HepG2 (cell line): ENCODE data around the gene ATAD3C. TPM values are rescaled to one million over a fixed set of nuclear protein-coding genes. Genes with fewer than 3 reads are reported as not detected.
A peak's percentile ranks its signal among the peaks of the same experiment; 100 is the strongest.

ENCODE experiments used
- ATAC-seq: fragments of 200-7000 bp; cut with Tn5 transposase; 3 replicates; pipeline ENCODE4 v1.9.1; 2020; ENCODE audit warnings: mild to moderate bottlenecking, moderate library complexity
- BruUV-seq: library from RNA; stranded (reverse); fragments of 400-500 nt; replicated peaks from 2 replicates; lab custom pipeline; 2021; lab: Mats Ljungman, UMichigan
- CTCF ChIA-PET: fragments of 300-600 bp; formaldehyde crosslinking; extraction: SDS; loops from one replicate; lab custom pipeline; 2021; ENCODE audit warnings: low total read pairs, inconsistent platforms, low intra/inter-chr PET ratio; lab: Yijun Ruan, JAX
- POLR2A ChIA-PET: fragments of 350-600 bp; sonication (Branson Sonifier 250); formaldehyde crosslinking; loops from one replicate; lab custom pipeline; 2020; ENCODE audit warnings: antibody characterized with exemption, inconsistent platforms; lab: Yijun Ruan, JAX
- DNase-seq: peaks from one replicate; pipeline ENCODE4 v3.0.0-alpha.2; 2015; ENCODE audit warnings: low spot score
- FAIRE-seq: peaks from 3 replicates; lab custom pipeline; 2011; peaks lifted over from hg19 to GRCh38; lab: Jason Lieb, UNC
- H2AFZ ChIP-seq: one replicate; pipeline ENCODE4 v1.6.1; 2011; ENCODE audit warnings: low read length, inconsistent platforms
- H3K27ac ChIP-seq: fragments of 300-600 bp; 3 replicates; pipeline ENCODE4 v1.8.0; 2011; ENCODE audit warnings: mixed run types, mild to moderate bottlenecking, mixed read lengths, low read length, inconsistent platforms; ENCODE audit not compliant: insufficient read depth; ENCODE audit errors: extremely low read length
- H3K27me3 ChIP-seq, 2 experiments: fragments of 200-600 bp in 1 of 2; 2 replicates in 1 of 2; 3 replicates in 1 of 2; pipeline versions ENCODE4 v1.6.0 to v1.8.0; 2011; ENCODE audit warnings: low read length in 2 of 2, mild to moderate bottlenecking in 2 of 2, moderate library complexity in 2 of 2, inconsistent platforms in 1 of 2; ENCODE audit not compliant: insufficient read depth in 2 of 2, control insufficient read depth in 1 of 2
- H3K36me3 ChIP-seq, 2 experiments: fragments of 200-600 bp in 1 of 2; replicated peaks in 1 of 2; 2 replicates in 1 of 2; 3 replicates in 1 of 2; pipeline versions ENCODE4 v1.5.1 to v1.8.0; 2011; ENCODE audit warnings: low read length in 2 of 2, inconsistent platforms in 1 of 2; ENCODE audit not compliant: insufficient read depth in 2 of 2, control insufficient read depth in 1 of 2
- H3K4me1 ChIP-seq: 2 replicates; pipeline ENCODE4 v1.5.1; 2012; ENCODE audit warnings: low read length, inconsistent platforms; ENCODE audit not compliant: insufficient read depth
- H3K4me2 ChIP-seq: 2 replicates; pipeline ENCODE4 v1.6.0; 2011; ENCODE audit warnings: low read depth, low read length, inconsistent platforms
- H3K4me3 ChIP-seq, 3 experiments: fragments of 200-600 bp in 1 of 3; sonication (generic), shearing (Covaris generic) in 1 of 3; replicated peaks in 1 of 3; 2 replicates each; pipeline ENCODE4 v1.5.1; 2011 to 2016; ENCODE audit warnings: low read length in 3 of 3, inconsistent platforms in 2 of 3, low read depth in 2 of 3, mild to moderate bottlenecking in 2 of 3, control low read depth in 1 of 3, mixed read lengths in 1 of 3; ENCODE audit not compliant: insufficient read depth in 1 of 3
- H3K79me2 ChIP-seq: one replicate; pipeline ENCODE4 v1.6.1; 2011; ENCODE audit warnings: low read length, inconsistent platforms; ENCODE audit not compliant: insufficient read depth
- H3K9ac ChIP-seq: 2 replicates; pipeline ENCODE4 v1.6.0; 2011; ENCODE audit warnings: mild to moderate bottlenecking, low read depth, low read length, inconsistent platforms; ENCODE audit not compliant: insufficient read depth
- H3K9me3 ChIP-seq: 2 replicates; pipeline ENCODE4 v1.5.1; 2012; ENCODE audit warnings: mild to moderate bottlenecking, low read length
- H4K20me1 ChIP-seq: 2 replicates; pipeline ENCODE4 v1.6.0; 2011; ENCODE audit warnings: inconsistent platforms, mild to moderate bottlenecking, low read length, moderate library complexity; ENCODE audit not compliant: insufficient read depth
- AKAP8 ChIP-seq: sonication (generic); formaldehyde crosslinking; IDR thresholded peaks from 2 replicates; pipeline ENCODE4 v1.5.1; 2020; ENCODE audit warnings: mild to moderate bottlenecking, missing genetic modification reagents
- ARHGAP35 ChIP-seq: sonication (generic); formaldehyde crosslinking; IDR thresholded peaks from 2 replicates; pipeline ENCODE4 v1.9.0; 2022; ENCODE audit warnings: mild to moderate bottlenecking, inconsistent platforms, moderate library complexity, missing genetic modification reagents, borderline replicate concordance
- ARNT2 ChIP-seq: sonication (generic); formaldehyde crosslinking; IDR thresholded peaks from 2 replicates; pipeline ENCODE4 v1.8.0; 2022; ENCODE audit warnings: mild to moderate bottlenecking, low read depth, missing genetic modification reagents, moderate library complexity
- BRF2 ChIP-seq: sonication (generic); formaldehyde crosslinking; IDR thresholded peaks from 2 replicates; pipeline ENCODE4 v1.8.1; 2022; ENCODE audit warnings: mild to moderate bottlenecking, missing genetic modification reagents
- FOXP1 ChIP-seq, 2 experiments: fragments of 450-650 bp in 1 of 2; IDR thresholded peaks; 2 replicates each; pipeline ENCODE4 v1.6.1; 2017 to 2018; ENCODE audit warnings: antibody characterized with exemption in 1 of 2
- HMGA1 ChIP-seq: sonication (generic); formaldehyde crosslinking; conservative IDR thresholded peaks from 2 replicates; pipeline ENCODE4 v1.4.0; 2020; ENCODE audit warnings: missing genetic modification reagents
- HNF4G ChIP-seq, 2 experiments: sonication (generic) in 1 of 2; formaldehyde crosslinking in 1 of 2; IDR thresholded peaks; 2 replicates each; pipeline versions ENCODE4 v1.4.0 to v1.6.1; 2011 to 2020; ENCODE audit warnings: borderline replicate concordance in 2 of 2, low read depth in 2 of 2, mild to moderate bottlenecking in 2 of 2, low read length in 1 of 2, missing genetic modification reagents in 1 of 2, moderate library complexity in 1 of 2
- HOXA5 ChIP-seq: sonication (generic); formaldehyde crosslinking; IDR thresholded peaks from 2 replicates; pipeline ENCODE4 v1.4.0; 2020; ENCODE audit warnings: missing genetic modification reagents
- KDM3A ChIP-seq: IDR thresholded peaks from 2 replicates; pipeline ENCODE4 v1.6.1; 2018; ENCODE audit warnings: low read depth, missing compliant biosample characterization
- NFYB ChIP-seq: sonication (generic); formaldehyde crosslinking; IDR thresholded peaks from 2 replicates; pipeline ENCODE4 v1.4.0; 2020; ENCODE audit warnings: missing genetic modification reagents
- NPAS2 ChIP-seq: sonication (generic); formaldehyde crosslinking; IDR thresholded peaks from 2 replicates; pipeline ENCODE4 v1.8.0; 2022; ENCODE audit warnings: mild to moderate bottlenecking, missing genetic modification reagents, borderline replicate concordance
- TBL1XR1 ChIP-seq: fragments of 150-350 bp; IDR thresholded peaks from 2 replicates; pipeline ENCODE4 v1.6.1; 2014; ENCODE audit warnings: borderline replicate concordance, low read length; ENCODE audit not compliant: partially characterized antibody
- WIZ ChIP-seq: sonication (generic); formaldehyde crosslinking; IDR thresholded peaks from 2 replicates; pipeline ENCODE4 v1.5.1; 2020; ENCODE audit warnings: mild to moderate bottlenecking, missing genetic modification reagents
- ZFAT ChIP-seq: sonication (generic); formaldehyde crosslinking; conservative IDR thresholded peaks from 2 replicates; pipeline ENCODE4 v1.8.1; 2023; ENCODE audit warnings: missing genetic modification reagents, inconsistent platforms
- ZNF160 ChIP-seq: sonication (generic); formaldehyde crosslinking; IDR thresholded peaks from 2 replicates; pipeline ENCODE4 v1.8.0; 2022; ENCODE audit warnings: mild to moderate bottlenecking, inconsistent platforms, missing genetic modification reagents
- ZNF382 ChIP-seq: sonication (generic); formaldehyde crosslinking; IDR thresholded peaks from 2 replicates; pipeline ENCODE4 v1.5.0; 2020; ENCODE audit warnings: missing genetic modification reagents, mild to moderate bottlenecking, borderline replicate concordance
- ZNF841 ChIP-seq: sonication (generic); formaldehyde crosslinking; IDR thresholded peaks from 2 replicates; pipeline ENCODE4 v1.8.1; 2023; ENCODE audit warnings: missing genetic modification reagents, borderline replicate concordance
- WGBS: methylation state at CpG from one replicate; pipeline ENCODE4 v1.1.6; 2017; ENCODE audit warnings: low lambda C conversion rate; 5-methylcytosine and 5-hydroxymethylcytosine counted together
- in situ Hi-C: cut with HindIII; loops from 2 replicates; pipeline ENCODE4 v1.10.0; 2017; ENCODE audit warnings: low pct_unique_long_range_greater_than_20kb; ENCODE audit not compliant: extremely low pct_ligation_motif_present
- intact Hi-C: fragments of 100-400 bp; cut with micrococcal nuclease; formaldehyde crosslinking; loops from one replicate; pipeline ENCODE4 v1.10.0; 2022; ENCODE audit not compliant: unreplicated experiment
- polyA plus RNA-seq, 8 experiments: library from polyadenylated mRNA; depleted of rRNA in 3 of 8; stranded (reverse) in 7 of 8; unstranded in 1 of 8; fragments of >200 nt; fragmentation: Illumina TruSeq in 4 of 8; extraction: Trizol in 4 of 8; gene quantifications; 2 replicates each; pipeline versions ENCODE4 v1.2.1 to v1.2.3, GENCODE V29; 2011 to 2016; ENCODE audit warnings: low read depth in 4 of 8, missing spikeins in 1 of 8, mixed read lengths in 1 of 8; ENCODE audit not compliant: insufficient read depth in 1 of 8
- total RNA-seq, 5 experiments: library from RNA; depleted of rRNA; stranded (reverse); fragments of >200 nt; fragmentation: Illumina TruSeq; extraction: Trizol; gene quantifications; 2 replicates each; pipeline ENCODE4 v1.2.3, GENCODE V29; 2016; ENCODE audit warnings: low read depth in 1 of 5
- TF ChIP-seq, protein P1 (sequence below): sonication (generic); formaldehyde crosslinking; conservative IDR thresholded peaks from 2 replicates; pipeline ENCODE4 v1.8.1; 2023; ENCODE audit warnings: missing genetic modification reagents
- TF ChIP-seq, protein P2 (sequence below): IDR thresholded peaks from 2 replicates; pipeline ENCODE4 v1.6.1; 2012; ENCODE audit warnings: low read depth, low read length, improper control_type of control experiment

ATAD3C gene
- total and polyA plus RNA-seq, 2 of the 13 experiments (the other 11 are each of a cell fraction or from before 2014, with no cell fraction given) = 2.4 to 3.2 TPM

GRCh38 chr1:1431845-1432273 is 17.6 kb upstream of the ATAD3C start:
- Histone ChIP-seq H3K4me3 (peak overlapping the region; percentile 72 to 88 (median 79)), H4K20me1 (no peaks in the 10 kb centered on the region), H3K9me3 (no peaks in the 10 kb centered on the region), H3K9ac (peak overlapping the region; percentile 88), H3K36me3 (no peaks in the 10 kb centered on the region), H3K79me2 (peaks cover 20% of the 10 kb centered on the region), H3K27ac (peak overlapping the region; percentile 94), H2AFZ (no peak overlapping the region), H3K27me3 (no peaks in the 10 kb centered on the region), H3K4me2 (peak overlapping the region; percentile 89), H3K4me1 (peaks cover 47% of the 10 kb centered on the region)
- in situ Hi-C loops = no loop called here
- POLR2A ChIA-PET = interaction anchor here (0.6 to 11.0 kb wide), 12 partner anchors 8 to 127 kb away, joined by 3 to 355 read pairs (median 16); partner anchors contain the start of genes ANKRD65, AURKAIP1, CCNL2 and MRPL20
- intact Hi-C loops = no loop called here
- DNase-seq (peak; percentile 87), FAIRE-seq (peak; percentile 90), ATAC-seq (peak; percentile 68)
- 0% methylated on average over 3 of the region's 5 CpGs for WGBS
- CTCF ChIA-PET = no interaction called here
- BruUV-seq = no TSS peak
- TF ChIP-seq ZNF382 (CRISPR knock-in tag) = no peak
- no peak for TF ChIP-seq BRF2 (CRISPR knock-in tag)
- TF ChIP-seq HMGA1 (CRISPR knock-in tag) = no peak
- 0 out of 2 replicates have a peak, but pooled peaks have one; percentile 57 for TF ChIP-seq KDM3A (CRISPR knock-in tag)
- no peak for TF ChIP-seq HOXA5
- TF ChIP-seq TBL1XR1 = no peak
- TF ChIP-seq FOXP1 (IDR thresholded peaks at IDR 0.05) = no peak
- peak; percentile 53; the same call in 1 of the 2 replicates for TF ChIP-seq FOXP1 (CRISPR knock-in tag; IDR thresholded peaks at IDR 0.05)
- TF ChIP-seq, protein P1, sequence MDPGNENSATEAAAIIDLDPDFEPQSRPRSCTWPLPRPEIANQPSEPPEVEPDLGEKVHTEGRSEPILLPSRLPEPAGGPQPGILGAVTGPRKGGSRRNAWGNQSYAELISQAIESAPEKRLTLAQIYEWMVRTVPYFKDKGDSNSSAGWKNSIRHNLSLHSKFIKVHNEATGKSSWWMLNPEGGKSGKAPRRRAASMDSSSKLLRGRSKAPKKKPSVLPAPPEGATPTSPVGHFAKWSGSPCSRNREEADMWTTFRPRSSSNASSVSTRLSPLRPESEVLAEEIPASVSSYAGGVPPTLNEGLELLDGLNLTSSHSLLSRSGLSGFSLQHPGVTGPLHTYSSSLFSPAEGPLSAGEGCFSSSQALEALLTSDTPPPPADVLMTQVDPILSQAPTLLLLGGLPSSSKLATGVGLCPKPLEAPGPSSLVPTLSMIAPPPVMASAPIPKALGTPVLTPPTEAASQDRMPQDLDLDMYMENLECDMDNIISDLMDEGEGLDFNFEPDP (CRISPR knock-in tag) = no peak
- peak; percentile 24; the same call in 1 of the 2 replicates for TF ChIP-seq HNF4G (IDR thresholded peaks at IDR 0.05; ENCODE audit: borderline replicate concordance, low read depth, low read length)
- no peak for TF ChIP-seq HNF4G (CRISPR knock-in tag; IDR thresholded peaks at IDR 0.05; ENCODE audit: borderline replicate concordance, low read depth)
- TF ChIP-seq, protein P2, sequence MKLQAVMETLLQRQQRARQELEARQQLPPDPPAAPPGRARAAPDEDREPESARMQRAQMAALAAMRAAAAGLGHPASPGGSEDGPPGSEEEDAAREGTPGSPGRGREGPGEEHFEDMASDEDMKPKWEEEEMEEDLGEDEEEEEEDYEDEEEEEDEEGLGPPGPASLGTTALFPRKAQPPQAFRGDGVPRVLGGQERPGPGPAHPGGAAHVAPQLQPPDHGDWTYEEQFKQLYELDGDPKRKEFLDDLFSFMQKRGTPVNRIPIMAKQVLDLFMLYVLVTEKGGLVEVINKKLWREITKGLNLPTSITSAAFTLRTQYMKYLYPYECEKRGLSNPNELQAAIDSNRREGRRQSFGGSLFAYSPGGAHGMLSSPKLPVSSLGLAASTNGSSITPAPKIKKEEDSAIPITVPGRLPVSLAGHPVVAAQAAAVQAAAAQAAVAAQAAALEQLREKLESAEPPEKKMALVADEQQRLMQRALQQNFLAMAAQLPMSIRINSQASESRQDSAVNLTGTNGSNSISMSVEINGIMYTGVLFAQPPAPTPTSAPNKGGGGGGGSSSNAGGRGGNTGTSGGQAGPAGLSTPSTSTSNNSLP = no peak
- peak; percentile 41; the same call in 1 of the 2 replicates for TF ChIP-seq NFYB (CRISPR knock-in tag)
- TF ChIP-seq ZFAT (CRISPR knock-in tag) = no peak
- TF ChIP-seq ARHGAP35 (CRISPR knock-in tag) = no peak; the same call in 1 of the 2 replicates
- TF ChIP-seq AKAP8 (CRISPR knock-in tag) = peak; percentile 97
- TF ChIP-seq ARNT2 (CRISPR knock-in tag) = peak; percentile 55; the same call in 1 of the 2 replicates
- no peak for TF ChIP-seq NPAS2 (CRISPR knock-in tag)
- TF ChIP-seq WIZ = no peak
- TF ChIP-seq ZNF841 = no peak
- TF ChIP-seq ZNF160 (CRISPR knock-in tag) = no peak
